MG63 (cell line): ENCODE results near the gene CDH20. TPM values are rescaled to one million over a fixed set of nuclear protein-coding genes. Genes with fewer than 3 reads are reported as not detected.

Experiments used
- DNase-seq: peaks from one replicate; pipeline ENCODE4 v3.0.0-alpha.2; 2020
- H3K27me3 ChIP-seq: fragments of 250-450 bp; sonication (Bioruptor Pico); 2 replicates; pipeline ENCODE4 v1.5.1; 2020; ENCODE audit warnings: mild to moderate bottlenecking, moderate library complexity
- H3K36me3 ChIP-seq: fragments of 250-450 bp; sonication (Bioruptor Pico); 2 replicates; pipeline ENCODE4 v1.5.1; 2020; ENCODE audit warnings: mild to moderate bottlenecking, moderate library complexity
- H3K4me3 ChIP-seq: fragments of 250-450 bp; sonication (Bioruptor Pico); 2 replicates; pipeline ENCODE4 v1.5.1; 2020; ENCODE audit warnings: mild to moderate bottlenecking, moderate library complexity
- H3K9me3 ChIP-seq: fragments of 250-450 bp; sonication (Bioruptor Pico); 2 replicates; pipeline ENCODE4 v1.5.1; 2020; ENCODE audit warnings: mild to moderate bottlenecking, moderate library complexity
- total RNA-seq: library from RNA; depleted of rRNA; stranded (reverse); fragments of >200 nt; shearing (Covaris generic); gene quantifications from 2 replicates; pipeline ENCODE4 v1.2.3, GENCODE V29; 2014; ENCODE audit warnings: low replicate concordance

Gene CDH20
- total RNA-seq, 1 experiment from 2014 or later, result not detected

GRCh38 chr18:61600422-61600821 lies 267.2 kb downstream of the CDH20 start:
- no peak for DNase-seq
- no peaks in the 10 kb centered on the region for H3K9me3 ChIP-seq
- no peaks in the 10 kb centered on the region for H3K27me3 ChIP-seq
- no peak overlapping the region for H3K4me3 ChIP-seq
- no peaks in the 10 kb centered on the region for H3K36me3 ChIP-seq

- Histone ChIP-seq H3K27me3 (no peaks in the 10 kb centered on the region), H3K9me3 (no peaks in the 10 kb centered on the region), H3K4me3 (no peak overlapping the region), H3K36me3 (no peaks in the 10 kb centered on the region)
- DNase-seq, result no peak
These were observed 269.6 kb downstream of the CDH20 start for GRCh38 chr18:61602836-61603235.
